H9 (cell line): ENCODE measurements around the gene ENOX2. TPM values are rescaled to one million over a fixed set of nuclear protein-coding genes. Genes with fewer than 3 reads are reported as not detected.

Experiments used
- DNase-seq: peaks from one replicate; pipeline ENCODE4 v3.0.0-alpha.2; 2017
- H2AFZ ChIP-seq: one replicate; pipeline ENCODE4 v1.6.1; 2013; ENCODE audit warnings: mild to moderate bottlenecking, low read length, control low read depth, moderate library complexity
- H2AK5ac ChIP-seq: 2 replicates; pipeline ENCODE4 v1.6.1; 2013; ENCODE audit warnings: low read length, control low read depth, mixed read lengths; ENCODE audit not compliant: insufficient read length
- H2BK120ac ChIP-seq: one replicate; pipeline ENCODE4 v1.6.1; 2013; ENCODE audit warnings: low read depth, mild to moderate bottlenecking, low read length, control low read depth, inconsistent platforms; ENCODE audit not compliant: poor library complexity, severe bottlenecking
- H2BK12ac ChIP-seq: 2 replicates; pipeline ENCODE4 v1.6.1; 2013; ENCODE audit warnings: low read length, control low read depth, mixed read lengths, low read depth; ENCODE audit not compliant: insufficient read length
- H2BK15ac ChIP-seq: 2 replicates; pipeline ENCODE4 v1.6.1; 2013; ENCODE audit warnings: low read depth, low read length, control low read depth
- H2BK20ac ChIP-seq: one replicate; pipeline ENCODE4 v1.6.1; 2013; ENCODE audit warnings: low read depth, mild to moderate bottlenecking, low read length, control low read depth, inconsistent platforms; ENCODE audit not compliant: poor library complexity, severe bottlenecking
- H2BK5ac ChIP-seq: 2 replicates; pipeline ENCODE4 v1.6.1; 2013; ENCODE audit warnings: low read length, control low read depth, mixed read lengths; ENCODE audit not compliant: insufficient read length
- H3K14ac ChIP-seq: 2 replicates; pipeline ENCODE4 v1.6.1; 2013; ENCODE audit warnings: low read length, control low read depth; ENCODE audit not compliant: insufficient read depth
- H3K18ac ChIP-seq: 2 replicates; pipeline ENCODE4 v1.6.1; 2013; ENCODE audit warnings: low read depth, mild to moderate bottlenecking, mixed read lengths, low read length, control low read depth; ENCODE audit not compliant: insufficient read length
- H3K23ac ChIP-seq: 2 replicates; pipeline ENCODE4 v1.6.1; 2013; ENCODE audit warnings: low read length, control low read depth, mixed read lengths, low read depth; ENCODE audit not compliant: insufficient read length
- H3K23me2 ChIP-seq: 2 replicates; pipeline ENCODE4 v1.6.1; 2013; ENCODE audit warnings: low read depth, mild to moderate bottlenecking, mixed read lengths, low read length, control low read depth; ENCODE audit not compliant: insufficient read length, poor library complexity, severe bottlenecking
- H3K27ac ChIP-seq: 2 replicates; pipeline ENCODE4 v1.5.1; 2013; ENCODE audit warnings: low read length, control low read depth, mixed read lengths, low read depth; ENCODE audit not compliant: insufficient read length
- H3K27me3 ChIP-seq: 2 replicates; pipeline ENCODE4 v1.6.1; 2013; ENCODE audit warnings: low read length, control low read depth, inconsistent platforms; ENCODE audit not compliant: insufficient read depth
- H3K4ac ChIP-seq: 2 replicates; pipeline ENCODE4 v1.6.1; 2013; ENCODE audit warnings: low read depth, mild to moderate bottlenecking, control low read depth, inconsistent platforms, low read length, moderate library complexity
- H3K4me1 ChIP-seq: 2 replicates; pipeline ENCODE4 v1.6.1; 2013; ENCODE audit warnings: low read length, control low read depth, inconsistent platforms; ENCODE audit not compliant: insufficient read depth
- H3K4me2 ChIP-seq: 2 replicates; pipeline ENCODE4 v1.6.1; 2013; ENCODE audit warnings: low read length, control low read depth, mixed read lengths; ENCODE audit not compliant: insufficient read length, insufficient read depth
- H3K56ac ChIP-seq: 2 replicates; pipeline ENCODE4 v1.6.1; 2013; ENCODE audit warnings: low read depth, mild to moderate bottlenecking, mixed read lengths, low read length, control low read depth; ENCODE audit not compliant: insufficient read length
- H3K79me1 ChIP-seq: 2 replicates; pipeline ENCODE4 v1.6.1; 2013; ENCODE audit warnings: low read depth, mild to moderate bottlenecking, moderate library complexity, low read length, control low read depth, inconsistent platforms; ENCODE audit not compliant: insufficient read depth, poor library complexity, severe bottlenecking
- H3K79me2 ChIP-seq: 2 replicates; pipeline ENCODE4 v1.6.1; 2013; ENCODE audit warnings: low read length, control low read depth, inconsistent platforms; ENCODE audit not compliant: insufficient read depth
- H3K9ac ChIP-seq: 2 replicates; pipeline ENCODE4 v1.6.1; 2013; ENCODE audit warnings: low read length, control low read depth, mixed read lengths; ENCODE audit not compliant: insufficient read length; ENCODE audit errors: extremely low read depth
- H3K9me3 ChIP-seq: one replicate; pipeline ENCODE4 v1.6.1; 2013; ENCODE audit warnings: low read depth, low read length, inconsistent platforms; ENCODE audit not compliant: control insufficient read depth
- H3T11ph ChIP-seq: one replicate; pipeline ENCODE4 v1.6.1; 2013; ENCODE audit warnings: mild to moderate bottlenecking, low read length, control low read depth, inconsistent platforms
- H4K20me1 ChIP-seq: one replicate; pipeline ENCODE4 v1.6.1; 2013; ENCODE audit not compliant: control insufficient read depth, insufficient read length, insufficient read depth
- H4K5ac ChIP-seq: 2 replicates; pipeline ENCODE4 v1.6.1; 2013; ENCODE audit warnings: low read depth, mild to moderate bottlenecking, mixed read lengths, low read length, control low read depth; ENCODE audit not compliant: insufficient read length
- H4K8ac ChIP-seq: replicated peaks from 2 replicates; pipeline ENCODE4 v1.6.1; 2013; ENCODE audit warnings: low read length, control low read depth, mixed read lengths, low read depth; ENCODE audit not compliant: insufficient read length
- H4K91ac ChIP-seq: 2 replicates; pipeline ENCODE4 v1.6.1; 2013; ENCODE audit warnings: low read depth, mild to moderate bottlenecking, moderate library complexity, mixed read lengths, low read length, control low read depth; ENCODE audit not compliant: insufficient read length
- H3K27ac Mint-ChIP-seq, 3 experiments: 2 replicates in 2 of 3; 3 replicates in 1 of 3; pipeline ENCODE4 v1.8.0; 2020 to 2021; ENCODE audit warnings: mixed read lengths in 3 of 3, mild to moderate bottlenecking in 1 of 3, moderate library complexity in 1 of 3
- H3K27me3 Mint-ChIP-seq: 2 replicates; pipeline ENCODE4 v1.8.0; 2021; ENCODE audit warnings: low read depth, mild to moderate bottlenecking, moderate library complexity, mixed read lengths
- H3K36me3 Mint-ChIP-seq, 3 experiments: 2 replicates in 2 of 3; 3 replicates in 1 of 3; pipeline ENCODE4 v1.8.0; 2020 to 2021; ENCODE audit warnings: low read depth in 3 of 3, mixed read lengths in 3 of 3; ENCODE audit not compliant: insufficient read depth in 1 of 3
- H3K4me1 Mint-ChIP-seq, 2 experiments: 2 replicates each; pipeline ENCODE4 v1.8.0; 2020; ENCODE audit warnings: mixed read lengths in 2 of 2
- H3K4me3 Mint-ChIP-seq, 2 experiments: 2 replicates in 1 of 2; 3 replicates in 1 of 2; pipeline ENCODE4 v1.8.0; 2020 to 2021; ENCODE audit warnings: mild to moderate bottlenecking in 2 of 2, mixed read lengths in 2 of 2, moderate library complexity in 1 of 2
- H3K9me3 Mint-ChIP-seq, 2 experiments: 2 replicates in 1 of 2; 3 replicates in 1 of 2; pipeline ENCODE4 v1.8.0; 2020; ENCODE audit warnings: mild to moderate bottlenecking in 2 of 2, mixed read lengths in 2 of 2, moderate library complexity in 1 of 2
- CTCF ChIP-seq: fragments of 200-600 bp; sonication (generic); conservative IDR thresholded peaks from 3 replicates; pipeline ENCODE4 v1.8.0; 2021; ENCODE audit warnings: antibody characterized with exemption, mild to moderate bottlenecking
- WGBS: extraction: QIAGEN DNeasy Blood & Tissue Kit; methylation state at CpG from one replicate; pipeline ENCODE4 v1.1.7; 2013; ENCODE audit warnings: missing lambda C conversion rate, low lambda C conversion rate, mixed read lengths; ENCODE audit not compliant: insufficient read length; ENCODE audit errors: extremely low coverage; 5-methylcytosine and 5-hydroxymethylcytosine counted together
- total RNA-seq: library from RNA; stranded (reverse); gene quantifications from 2 replicates; pipeline ENCODE4 v1.2.1, GENCODE V29; 2021

Gene ENOX2
- total RNA-seq, 1 experiment from 2014 or later = 17.7 TPM

DNA sequence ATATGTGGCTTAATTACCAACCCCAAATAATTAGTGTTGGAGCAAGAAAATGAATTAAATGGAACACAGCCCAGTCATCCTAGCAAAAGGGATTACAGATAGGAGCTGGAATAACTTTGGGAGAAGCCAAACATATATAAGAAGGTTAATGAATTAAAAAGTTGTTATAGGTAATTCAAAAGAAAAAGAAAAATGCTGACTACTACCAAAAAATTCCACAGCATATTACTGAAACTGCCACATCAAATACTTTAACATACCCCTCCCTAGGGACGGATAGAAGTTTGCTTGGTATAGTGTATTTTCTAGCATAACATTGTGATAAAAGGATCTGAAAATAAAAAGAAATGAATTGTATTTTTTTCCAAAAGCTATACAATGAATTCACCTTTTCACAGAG lies 99.5 kb downstream of the ENOX2 start:
- Mint-ChIP-seq H3K27me3 (no peaks in the 10 kb centered on the region), H3K4me1 (no peaks in the 10 kb centered on the region), H3K9me3 (no peaks in the 10 kb centered on the region), H3K36me3 (no peaks in the 10 kb centered on the region), H3K4me3 (no peak overlapping the region), H3K27ac (no peak overlapping the region)
- Histone ChIP-seq H4K8ac (no peak overlapping the region), H3K79me2 (no peaks in the 10 kb centered on the region), H2BK15ac (no peak overlapping the region), H3K23ac (no peak overlapping the region), H4K91ac (no peak overlapping the region), H2AFZ (no peak overlapping the region), H2BK5ac (no peak overlapping the region), H3K56ac (no peak overlapping the region), H3K27me3 (no peaks in the 10 kb centered on the region), H2AK5ac (no peak overlapping the region), H3K27ac (no peak overlapping the region), H3K4ac (no peak overlapping the region), H3K14ac (no peak overlapping the region), H2BK120ac (no peak overlapping the region), H3K9me3 (no peaks in the 10 kb centered on the region), H3K18ac (no peak overlapping the region), H4K5ac (no peak overlapping the region), H4K20me1 (no peaks in the 10 kb centered on the region), H3K9ac (no peak overlapping the region), H3K79me1 (no peaks in the 10 kb centered on the region), H2BK20ac (no peak overlapping the region), H3K4me2 (no peak overlapping the region), H3K23me2 (no peaks in the 10 kb centered on the region), H2BK12ac (no peak overlapping the region), H3T11ph (no peak overlapping the region), H3K4me1 (no peaks in the 10 kb centered on the region)
- WGBS = no CpG with 5 or more reads among the region's 1 CpG
- no peak for TF ChIP-seq CTCF
- no peak for DNase-seq
